Measurements from ENCODE around the gene IQGAP1. TPM values are rescaled to one million over a fixed set of nuclear protein-coding genes. Genes with fewer than 3 reads are reported as not detected.

Gene IQGAP1
- total RNA-seq, 1 experiment from 2014 or later, result 113 TPM

DNA sequence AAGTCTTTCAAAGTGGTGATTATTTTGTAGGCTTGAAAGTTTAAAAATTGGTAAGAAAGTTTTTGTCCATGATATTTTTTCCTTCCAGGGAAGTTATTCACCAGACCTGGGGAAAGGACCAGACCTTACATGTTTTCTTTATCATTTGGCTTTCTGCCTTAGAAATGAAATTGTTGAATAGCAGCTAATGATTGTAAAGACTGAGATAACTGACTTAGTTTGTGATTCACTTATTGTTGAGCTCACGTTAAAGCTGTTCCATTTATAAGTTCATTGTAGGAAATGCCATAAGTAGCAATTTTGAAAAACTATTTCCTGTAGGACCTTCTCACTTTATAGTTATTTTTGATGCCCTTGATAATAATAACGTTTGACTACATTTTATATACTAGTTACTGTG is 51.9 kb downstream of the IQGAP1 start:
- ATAC-seq (no peak), DNase-seq (ENCODE audit: low read depth, low spot score) (no peak)
- Histone ChIP-seq H3K36me3 (ENCODE audit: control insufficient read depth in 1 of 2, insufficient read depth in 2 of 2, low read length in 2 of 2) (peaks cover 10 to 13% of the 10 kb centered on the region in 2 experiments; a peak in 3 of 4 replicates), H3K4me1 (ENCODE audit: control insufficient read depth in 1 of 2, insufficient read depth in 2 of 2, low read length in 2 of 2) (no peaks in the 10 kb centered on the region), H2AFZ (ENCODE audit: low read depth, low read length, poor library complexity, severe bottlenecking) (no peak overlapping the region), H3K9me3 (ENCODE audit: control insufficient read depth in 1 of 2, insufficient read depth in 1 of 2, low read depth in 1 of 2, low read length in 2 of 2) (no peaks in the 10 kb centered on the region), H3K79me2 (ENCODE audit: insufficient read depth, low read length) (peaks cover 5% of the 10 kb centered on the region; the same call in 1 of the 2 replicates), H3K9me2 (ENCODE audit: insufficient read depth) (no peaks in the 10 kb centered on the region), H3K4me2 (ENCODE audit: low read length) (no peak overlapping the region), H3K27ac (ENCODE audit: low read depth, low read length) (no peak overlapping the region), H3K27me3 (ENCODE audit: insufficient read depth, low read length) (no peaks in the 10 kb centered on the region), H3K9ac (ENCODE audit: low read length) (no peak overlapping the region), H3K4me3 (replicated peaks in 1 of 2; ENCODE audit: low read depth in 1 of 2, low read length in 2 of 2) (no peak overlapping the region), H4K20me1 (ENCODE audit: insufficient read depth) (no peaks in the 10 kb centered on the region)
- no TSS peak for BruUV-seq (replicated peaks)
- intact Hi-C loops (cut with micrococcal nuclease), result no loop called here
- ChIA-PET CTCF (no interaction called here), POLR2A (no interaction called here), RAD21 (ENCODE audit: low non-redundant PET in 1 of 2, low total read pairs in 2 of 2, uncharacterized antibody in 2 of 2, unreplicated experiment in 2 of 2) (no interaction called here)
- TF ChIP-seq YY1 (IDR thresholded peaks at IDR 0.05; ENCODE audit: extremely low read depth, insufficient replicate concordance, low read depth, low read length), result no peak
- no peak for TF ChIP-seq RAD21 (IDR thresholded peaks at IDR 0.05; ENCODE audit: low read depth)
- no peak for TF ChIP-seq JUND (IDR thresholded peaks at IDR 0.05)
- TF ChIP-seq, protein P1, sequence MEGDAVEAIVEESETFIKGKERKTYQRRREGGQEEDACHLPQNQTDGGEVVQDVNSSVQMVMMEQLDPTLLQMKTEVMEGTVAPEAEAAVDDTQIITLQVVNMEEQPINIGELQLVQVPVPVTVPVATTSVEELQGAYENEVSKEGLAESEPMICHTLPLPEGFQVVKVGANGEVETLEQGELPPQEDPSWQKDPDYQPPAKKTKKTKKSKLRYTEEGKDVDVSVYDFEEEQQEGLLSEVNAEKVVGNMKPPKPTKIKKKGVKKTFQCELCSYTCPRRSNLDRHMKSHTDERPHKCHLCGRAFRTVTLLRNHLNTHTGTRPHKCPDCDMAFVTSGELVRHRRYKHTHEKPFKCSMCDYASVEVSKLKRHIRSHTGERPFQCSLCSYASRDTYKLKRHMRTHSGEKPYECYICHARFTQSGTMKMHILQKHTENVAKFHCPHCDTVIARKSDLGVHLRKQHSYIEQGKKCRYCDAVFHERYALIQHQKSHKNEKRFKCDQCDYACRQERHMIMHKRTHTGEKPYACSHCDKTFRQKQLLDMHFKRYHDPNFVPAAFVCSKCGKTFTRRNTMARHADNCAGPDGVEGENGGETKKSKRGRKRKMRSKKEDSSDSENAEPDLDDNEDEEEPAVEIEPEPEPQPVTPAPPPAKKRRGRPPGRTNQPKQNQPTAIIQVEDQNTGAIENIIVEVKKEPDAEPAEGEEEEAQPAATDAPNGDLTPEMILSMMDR (IDR thresholded peaks at IDR 0.05 in 2 of 3, conservative IDR thresholded peaks at IDR 0.05 in 1 of 3; ENCODE audit: borderline replicate concordance in 1 of 3, insufficient read depth in 1 of 3, low read depth in 2 of 3, low read length in 2 of 3), result no peak

DNA sequence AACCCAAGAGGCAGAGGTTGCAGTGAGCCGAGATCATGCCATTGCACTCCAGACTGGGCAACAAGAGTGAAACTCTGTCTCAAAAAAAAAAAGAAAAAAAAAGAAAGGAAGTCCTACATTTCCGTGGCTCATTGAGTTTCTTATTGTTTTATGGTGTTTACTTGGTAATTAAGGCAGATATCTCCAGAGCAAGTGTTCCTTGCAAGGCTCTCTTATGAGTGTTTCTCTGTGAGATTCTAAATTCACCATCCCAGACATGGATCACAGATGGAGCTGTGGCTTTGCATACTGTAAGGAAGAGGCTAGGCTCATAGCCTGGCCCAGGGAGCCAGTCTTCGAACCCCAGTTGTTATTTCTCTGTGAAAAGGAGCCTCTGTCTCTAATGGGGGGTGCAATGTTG is 53.0 kb downstream of the IQGAP1 start:
- DNase-seq (ENCODE audit: low read depth, low spot score) (no peak), ATAC-seq (no peak)
- Histone ChIP-seq H3K27me3 (ENCODE audit: insufficient read depth, low read length) (no peaks in the 10 kb centered on the region), H3K4me1 (ENCODE audit: control insufficient read depth in 1 of 2, insufficient read depth in 2 of 2, low read length in 2 of 2) (no peaks in the 10 kb centered on the region), H3K9me3 (ENCODE audit: control insufficient read depth in 1 of 2, insufficient read depth in 1 of 2, low read depth in 1 of 2, low read length in 2 of 2) (no peaks in the 10 kb centered on the region), H4K20me1 (ENCODE audit: insufficient read depth) (no peaks in the 10 kb centered on the region), H3K9ac (ENCODE audit: low read length) (no peak overlapping the region), H3K4me3 (replicated peaks in 1 of 2; ENCODE audit: low read depth in 1 of 2, low read length in 2 of 2) (no peak overlapping the region), H3K79me2 (ENCODE audit: insufficient read depth, low read length) (peaks cover 5% of the 10 kb centered on the region; the same call in 1 of the 2 replicates), H3K9me2 (ENCODE audit: insufficient read depth) (no peaks in the 10 kb centered on the region), H3K27ac (ENCODE audit: low read depth, low read length) (no peak overlapping the region), H3K36me3 (ENCODE audit: control insufficient read depth in 1 of 2, insufficient read depth in 2 of 2, low read length in 2 of 2) (peaks cover 10 to 13% of the 10 kb centered on the region in 2 experiments; a peak in 3 of 4 replicates), H3K4me2 (ENCODE audit: low read length) (no peak overlapping the region), H2AFZ (ENCODE audit: low read depth, low read length, poor library complexity, severe bottlenecking) (no peak overlapping the region)
- ChIA-PET RAD21 (ENCODE audit: low non-redundant PET in 1 of 2, low total read pairs in 2 of 2, uncharacterized antibody in 2 of 2, unreplicated experiment in 2 of 2) (no interaction called here), CTCF (no interaction called here), POLR2A (no interaction called here)
- BruUV-seq (replicated peaks), result no TSS peak
- intact Hi-C loops (cut with micrococcal nuclease), result no loop called here
- TF ChIP-seq JUND (IDR thresholded peaks at IDR 0.05), result no peak
- TF ChIP-seq EZH2phosphoT487 (IDR thresholded peaks at IDR 0.05; ENCODE audit: borderline replicate concordance), result no peak
- no peak for TF ChIP-seq CBX3 (IDR thresholded peaks at IDR 0.05; ENCODE audit: low read depth)
- TF ChIP-seq ELF1 (IDR thresholded peaks at IDR 0.05; ENCODE audit: borderline replicate concordance, low read depth), result no peak
- TF ChIP-seq ZNF274 (IDR thresholded peaks at IDR 0.05; ENCODE audit: low read depth, low read length), result no peak
- TF ChIP-seq EGR1 (IDR thresholded peaks at IDR 0.05; ENCODE audit: low read depth), result no peak
- TF ChIP-seq SIN3A (IDR thresholded peaks at IDR 0.05; ENCODE audit: low read depth), result no peak
- no peak for TF ChIP-seq FOSL1 (IDR thresholded peaks at IDR 0.05; ENCODE audit: low read depth)
- TF ChIP-seq, protein P2, sequence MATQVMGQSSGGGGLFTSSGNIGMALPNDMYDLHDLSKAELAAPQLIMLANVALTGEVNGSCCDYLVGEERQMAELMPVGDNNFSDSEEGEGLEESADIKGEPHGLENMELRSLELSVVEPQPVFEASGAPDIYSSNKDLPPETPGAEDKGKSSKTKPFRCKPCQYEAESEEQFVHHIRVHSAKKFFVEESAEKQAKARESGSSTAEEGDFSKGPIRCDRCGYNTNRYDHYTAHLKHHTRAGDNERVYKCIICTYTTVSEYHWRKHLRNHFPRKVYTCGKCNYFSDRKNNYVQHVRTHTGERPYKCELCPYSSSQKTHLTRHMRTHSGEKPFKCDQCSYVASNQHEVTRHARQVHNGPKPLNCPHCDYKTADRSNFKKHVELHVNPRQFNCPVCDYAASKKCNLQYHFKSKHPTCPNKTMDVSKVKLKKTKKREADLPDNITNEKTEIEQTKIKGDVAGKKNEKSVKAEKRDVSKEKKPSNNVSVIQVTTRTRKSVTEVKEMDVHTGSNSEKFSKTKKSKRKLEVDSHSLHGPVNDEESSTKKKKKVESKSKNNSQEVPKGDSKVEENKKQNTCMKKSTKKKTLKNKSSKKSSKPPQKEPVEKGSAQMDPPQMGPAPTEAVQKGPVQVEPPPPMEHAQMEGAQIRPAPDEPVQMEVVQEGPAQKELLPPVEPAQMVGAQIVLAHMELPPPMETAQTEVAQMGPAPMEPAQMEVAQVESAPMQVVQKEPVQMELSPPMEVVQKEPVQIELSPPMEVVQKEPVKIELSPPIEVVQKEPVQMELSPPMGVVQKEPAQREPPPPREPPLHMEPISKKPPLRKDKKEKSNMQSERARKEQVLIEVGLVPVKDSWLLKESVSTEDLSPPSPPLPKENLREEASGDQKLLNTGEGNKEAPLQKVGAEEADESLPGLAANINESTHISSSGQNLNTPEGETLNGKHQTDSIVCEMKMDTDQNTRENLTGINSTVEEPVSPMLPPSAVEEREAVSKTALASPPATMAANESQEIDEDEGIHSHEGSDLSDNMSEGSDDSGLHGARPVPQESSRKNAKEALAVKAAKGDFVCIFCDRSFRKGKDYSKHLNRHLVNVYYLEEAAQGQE (IDR thresholded peaks at IDR 0.05; ENCODE audit: low read depth), result no peak
- TF ChIP-seq POLR2A (IDR thresholded peaks at IDR 0.05; ENCODE audit: borderline replicate concordance, extremely low read depth, insufficient read depth, insufficient read length), result no peak
- no peak for TF ChIP-seq POLR2AphosphoS5 (IDR thresholded peaks at IDR 0.05; ENCODE audit: low read depth, low read length)
- TF ChIP-seq CEBPB (IDR thresholded peaks at IDR 0.05; ENCODE audit: low read depth), result no peak
- no peak for TF ChIP-seq EZH2 (IDR thresholded peaks at IDR 0.05)
- TF ChIP-seq RAD21 (IDR thresholded peaks at IDR 0.05; ENCODE audit: low read depth), result no peak
- TF ChIP-seq SP1 (IDR thresholded peaks at IDR 0.05; ENCODE audit: low read depth), result no peak
- TF ChIP-seq, protein P3, sequence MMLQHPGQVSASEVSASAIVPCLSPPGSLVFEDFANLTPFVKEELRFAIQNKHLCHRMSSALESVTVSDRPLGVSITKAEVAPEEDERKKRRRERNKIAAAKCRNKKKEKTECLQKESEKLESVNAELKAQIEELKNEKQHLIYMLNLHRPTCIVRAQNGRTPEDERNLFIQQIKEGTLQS (IDR thresholded peaks at IDR 0.05), result no peak
